GM21737 (cell line): ENCODE data around the gene NCAPH2.
A peak's percentile ranks its signal among the peaks of the same experiment; 100 is the strongest.

ENCODE experiments used
- ATAC-seq: cut with Tn5 transposase; IDR thresholded peaks from one replicate; pipeline ENCODE4 v1.9.1; 2021; ENCODE audit warnings: mild to moderate bottlenecking, moderate library complexity; ENCODE audit not compliant: unreplicated experiment

Gene NCAPH2

DNA sequence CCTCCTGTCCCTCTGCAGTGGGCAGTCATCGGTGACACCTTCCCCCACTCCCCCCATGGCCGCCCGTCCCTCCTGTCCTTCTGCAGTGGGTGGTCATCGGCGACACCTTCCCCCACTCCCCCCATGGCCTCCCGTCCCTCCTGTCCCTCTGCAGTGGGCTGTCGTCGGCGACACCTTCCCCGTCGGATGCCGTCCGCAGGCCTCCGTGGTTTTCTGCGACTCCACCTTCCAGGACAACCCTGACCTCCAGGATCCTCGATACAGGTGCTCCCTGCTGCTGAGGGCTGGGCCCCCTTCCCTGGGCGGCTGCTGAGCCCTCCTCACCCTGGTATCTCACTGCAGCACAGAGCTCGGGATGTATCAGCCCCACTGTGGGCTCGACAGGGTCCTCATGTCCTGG lies 19.1 kb upstream of the NCAPH2 start:
- ATAC-seq = no peak

DNA sequence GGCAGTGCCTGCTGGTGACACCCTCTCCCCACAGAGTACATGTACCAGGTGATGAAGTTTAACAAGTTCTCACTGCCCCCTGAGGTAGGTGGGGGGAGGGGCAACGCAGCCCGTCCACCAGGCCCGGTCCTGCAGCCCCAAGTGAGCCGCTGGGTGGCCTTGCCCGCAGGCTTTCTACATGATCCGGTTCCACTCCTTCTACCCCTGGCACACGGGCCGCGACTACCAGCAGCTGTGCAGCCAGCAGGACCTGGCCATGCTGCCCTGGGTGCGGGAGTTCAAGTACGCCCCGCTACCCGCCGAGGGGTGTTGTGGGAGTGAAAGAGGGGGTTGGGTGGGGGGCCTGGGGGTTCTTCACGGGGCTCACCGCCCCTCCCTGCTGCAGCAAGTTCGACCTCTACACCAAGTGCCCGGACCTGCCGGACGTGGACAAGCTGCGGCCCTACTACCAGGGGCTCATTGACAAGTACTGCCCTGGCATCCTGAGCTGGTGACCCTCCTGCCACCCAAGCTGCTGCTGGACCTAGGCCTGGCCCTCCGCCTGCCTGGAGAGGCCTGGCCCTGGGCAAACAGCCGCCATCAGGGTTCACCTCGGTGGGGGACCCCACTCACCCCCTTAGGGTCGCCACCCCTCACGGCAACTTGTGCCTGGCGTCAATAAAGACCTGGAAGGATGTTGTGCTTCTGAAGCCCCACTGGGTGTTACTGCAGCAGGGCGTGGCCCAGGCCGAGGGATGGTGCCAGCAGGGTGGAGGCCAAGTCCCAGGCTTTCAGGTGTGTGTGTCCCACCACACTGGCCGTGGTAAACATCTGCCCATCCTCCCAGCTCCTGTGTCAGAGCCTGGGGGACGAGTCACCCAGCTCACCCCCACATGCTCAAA lies 18.4 kb upstream of the NCAPH2 start:
- no peak for ATAC-seq

DNA sequence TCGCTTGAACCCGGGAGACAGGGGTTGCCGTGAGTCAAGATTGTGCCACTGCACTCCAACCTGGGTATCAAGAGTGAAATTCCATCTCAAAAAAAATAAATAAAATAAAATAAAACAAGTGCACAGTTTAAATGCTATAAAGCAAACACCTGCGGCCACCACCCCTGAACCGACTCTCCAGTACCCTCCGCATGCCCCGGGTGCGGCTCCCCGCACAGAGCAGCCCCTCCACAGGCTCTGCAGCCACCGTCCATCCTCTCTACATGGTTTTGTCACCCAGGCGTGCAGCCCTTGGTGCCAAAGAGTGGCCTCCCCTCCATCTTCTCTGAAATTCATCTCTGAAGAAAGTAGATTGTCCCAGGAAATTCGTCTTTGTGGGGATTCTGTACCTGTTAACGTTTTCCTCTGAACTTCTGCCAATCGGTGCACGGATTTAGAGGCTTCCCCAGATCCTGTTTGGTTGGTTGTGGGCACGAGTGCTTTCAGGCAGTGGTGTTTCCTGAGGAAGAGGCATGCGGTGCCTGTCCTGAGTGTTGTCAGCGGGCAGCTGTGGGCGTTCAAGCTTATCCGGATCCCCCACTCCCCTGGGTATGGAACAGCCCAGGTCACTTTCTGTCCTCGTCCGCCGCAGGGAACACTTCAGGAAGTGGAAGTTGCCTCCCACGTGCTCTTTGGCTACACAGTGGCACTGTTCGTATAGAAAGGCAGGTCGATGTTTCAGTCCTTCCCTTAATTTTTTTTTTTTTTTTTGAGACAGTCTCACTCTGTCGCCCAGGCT lies 17.3 kb upstream of the NCAPH2 start:
- ATAC-seq = no peak

DNA sequence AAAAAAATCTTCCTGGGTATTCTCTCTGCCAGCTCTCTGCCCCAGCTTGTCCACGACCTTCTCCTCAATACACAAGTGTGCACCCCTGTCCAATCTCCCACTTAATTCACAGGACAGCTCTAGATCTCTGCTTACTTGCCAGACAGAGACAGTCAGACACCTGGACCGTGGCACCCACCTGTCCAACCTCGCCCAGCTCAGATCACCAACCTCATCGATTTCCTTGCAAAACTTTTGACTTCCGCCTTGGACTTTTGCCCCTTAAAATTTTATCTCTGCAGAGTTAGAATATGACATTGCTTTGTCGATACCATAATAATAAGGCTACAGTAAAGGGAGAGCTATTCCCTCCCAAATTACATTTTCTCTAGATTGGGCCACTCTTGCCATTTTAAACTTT lies 10.9 kb upstream of the NCAPH2 start:
- ATAC-seq = no peak

DNA sequence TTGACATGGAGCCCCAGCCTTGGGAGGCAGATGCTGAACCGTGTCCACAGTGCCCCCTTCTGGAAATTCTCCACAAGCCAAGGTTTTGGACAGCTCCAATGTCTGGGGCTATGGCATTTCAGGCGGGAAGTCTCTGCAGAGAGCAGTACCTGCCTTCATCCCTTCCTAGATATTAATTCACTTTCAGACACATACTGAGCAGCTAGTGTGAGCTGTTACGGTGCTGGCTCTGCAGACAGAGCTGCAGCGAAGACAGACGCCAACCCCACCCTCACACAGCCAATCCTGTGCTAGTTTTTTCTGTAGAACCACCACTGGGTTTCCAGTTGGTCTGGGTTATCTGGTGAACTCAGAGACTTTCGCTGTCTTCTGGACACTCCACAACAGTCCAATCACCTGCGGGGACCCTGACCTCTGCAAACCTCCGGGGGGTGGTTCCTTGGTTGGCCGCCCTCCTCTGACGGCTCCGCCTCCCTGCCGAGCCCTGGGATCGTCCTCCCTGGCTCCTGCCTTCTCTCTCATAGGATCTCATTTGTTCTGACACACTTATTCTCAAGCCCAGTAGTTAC lies 9.6 kb upstream of the NCAPH2 start:
- no peak for ATAC-seq

DNA sequence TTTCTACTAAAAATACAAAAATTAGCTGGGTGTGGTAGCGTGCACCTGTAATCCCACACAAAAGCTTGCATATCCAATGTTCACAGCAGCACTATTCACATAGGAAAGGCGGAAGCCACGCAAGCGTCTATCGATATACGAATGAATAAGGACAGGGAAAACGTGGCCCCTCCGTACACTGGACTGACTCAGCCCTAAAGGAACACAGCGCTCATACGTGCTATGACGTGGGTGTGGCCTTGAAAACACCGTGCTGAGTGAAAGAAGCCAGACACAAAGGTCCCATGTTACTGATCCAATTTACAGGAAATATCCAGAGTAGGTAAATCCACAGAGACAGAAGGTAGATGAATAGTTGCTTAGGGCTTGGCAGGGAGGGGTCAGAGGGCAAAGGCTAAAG lies 7.6 kb upstream of the NCAPH2 start:
- ATAC-seq = no peak

DNA sequence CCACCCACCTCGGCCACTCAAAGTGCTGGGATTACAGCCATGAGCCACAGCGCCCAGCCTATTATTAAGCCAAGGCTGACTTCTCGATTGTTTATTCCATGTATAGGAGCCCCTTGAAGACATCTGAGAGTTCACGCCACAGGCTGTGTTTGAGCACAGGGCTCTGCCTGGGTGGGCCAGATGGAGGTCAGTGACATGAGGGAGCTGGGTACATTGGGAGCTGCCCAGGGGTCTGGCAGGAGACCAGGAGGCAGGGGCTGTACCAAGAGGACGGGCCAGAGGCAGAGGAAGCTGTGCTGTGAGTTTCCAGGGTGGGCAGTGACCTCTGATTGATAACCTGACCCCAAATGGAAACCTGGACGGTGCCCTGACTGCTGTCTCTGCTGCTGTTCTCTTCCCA lies 5.9 kb upstream of the NCAPH2 start:
- ATAC-seq = no peak

DNA sequence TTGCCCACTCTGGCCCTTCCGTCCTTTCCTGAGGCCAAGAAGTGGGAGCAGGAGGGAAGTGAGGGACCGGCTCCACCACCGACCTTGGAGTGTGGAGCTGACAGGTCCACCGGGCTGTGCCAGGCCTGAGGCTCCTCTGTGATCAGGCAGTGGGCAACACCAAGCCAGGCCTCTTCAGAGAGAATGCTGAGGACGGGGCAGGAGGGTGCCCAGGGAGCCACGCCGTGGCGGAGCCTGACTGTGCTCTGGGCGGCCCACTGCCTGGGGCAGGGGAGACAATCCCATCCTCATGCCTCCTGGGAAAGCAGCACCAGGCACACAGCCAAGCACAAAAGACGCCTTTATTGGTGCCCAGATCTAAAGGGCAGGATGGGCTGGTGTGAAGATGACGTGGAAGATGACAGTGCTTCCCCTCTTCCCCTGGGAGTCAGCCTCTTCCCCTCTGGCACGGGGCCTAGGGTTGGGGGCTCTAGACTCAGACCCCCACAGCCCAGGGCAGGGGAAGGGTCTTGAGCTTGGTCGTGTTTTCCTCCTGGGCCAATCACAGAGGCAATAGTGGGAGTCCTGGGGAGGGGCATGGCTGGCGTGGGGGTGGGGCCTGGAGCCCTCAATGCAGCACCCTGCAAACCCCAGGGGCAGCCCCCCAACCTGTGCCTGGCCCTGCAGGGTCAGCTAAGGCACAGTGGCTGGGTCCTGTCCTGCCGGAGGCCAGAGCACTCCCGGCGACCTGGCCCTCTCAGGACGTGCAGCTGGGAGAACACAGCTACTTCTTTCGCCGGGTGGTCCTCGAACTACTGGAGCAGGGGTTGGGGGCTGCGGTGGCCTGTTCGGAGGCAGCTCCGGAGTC lies 5.2 kb upstream of the NCAPH2 start:
- no peak for ATAC-seq

DNA sequence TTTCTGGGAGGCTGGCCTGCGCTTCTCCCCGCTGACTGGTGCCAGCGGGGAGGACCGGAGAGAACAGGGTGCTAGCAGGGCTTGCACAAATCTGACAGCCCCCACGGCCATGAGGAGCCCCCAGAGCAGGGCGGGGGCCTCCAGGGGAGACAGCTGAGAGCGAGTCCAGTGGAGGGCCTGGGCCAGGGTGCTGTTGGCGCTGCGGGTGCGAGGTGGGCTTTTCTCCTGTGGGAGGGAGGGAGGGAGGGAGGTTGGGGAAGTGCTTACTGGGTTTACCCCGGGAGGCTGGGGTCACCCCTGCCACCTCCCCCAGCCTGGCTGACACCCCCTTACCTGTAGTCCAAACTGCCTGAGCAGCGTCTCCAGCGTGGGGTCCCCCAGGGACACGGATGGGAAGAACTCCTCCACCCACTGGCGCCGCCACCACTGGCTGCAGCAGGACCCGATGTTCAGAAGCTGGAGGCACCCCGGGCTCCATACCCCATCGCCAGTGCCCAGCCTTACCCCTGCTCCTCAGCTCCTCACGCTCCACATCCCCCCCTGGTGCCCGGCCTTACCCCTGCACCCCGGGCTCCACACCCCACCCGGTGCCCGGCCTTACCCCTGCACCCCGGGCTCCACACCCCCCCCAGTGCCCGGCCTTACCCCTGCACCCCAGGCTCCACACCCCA lies 4.4 kb upstream of the NCAPH2 start:
- ATAC-seq = no peak

DNA sequence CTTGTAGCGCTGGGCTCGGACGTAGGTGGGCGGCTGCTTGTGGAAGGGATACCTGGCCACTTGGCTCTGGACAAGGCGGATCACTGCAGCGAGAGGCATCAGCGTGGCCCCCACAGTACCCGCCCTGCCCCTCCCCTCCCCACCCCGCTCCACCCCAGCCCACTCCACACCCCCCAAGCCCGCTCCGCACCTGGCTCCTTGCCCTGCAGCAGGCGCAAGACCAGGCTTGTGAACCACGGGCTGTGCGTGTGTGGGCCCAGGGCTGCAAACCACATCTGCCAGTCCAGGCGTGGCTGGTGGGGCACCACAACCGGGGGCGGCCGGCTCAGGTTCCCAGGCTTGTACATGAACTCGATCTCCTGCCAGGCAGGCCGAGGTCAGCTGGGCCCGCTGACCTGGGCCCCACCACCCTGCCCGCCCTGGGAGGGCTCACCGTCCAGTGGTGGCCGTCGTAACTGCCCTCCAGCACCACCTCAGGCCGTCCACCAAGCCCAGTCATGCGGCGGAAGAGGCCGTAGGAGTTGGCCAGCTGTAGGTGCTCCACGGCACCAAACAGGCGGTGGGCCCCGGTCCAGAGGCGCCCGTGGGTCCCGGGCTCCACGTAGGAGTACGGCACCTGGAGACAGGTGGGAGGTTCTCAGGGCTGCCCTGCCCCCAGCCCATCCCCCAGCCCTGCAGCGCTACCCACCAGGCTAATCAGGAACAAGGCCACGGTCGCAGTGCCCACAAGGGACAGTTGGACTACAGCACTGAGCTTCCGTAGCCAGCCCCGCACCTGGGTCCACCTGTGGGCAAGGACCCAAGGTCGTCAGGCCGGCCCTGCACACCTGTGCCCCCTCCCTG lies 3.4 kb upstream of the NCAPH2 start:
- no peak for ATAC-seq

DNA sequence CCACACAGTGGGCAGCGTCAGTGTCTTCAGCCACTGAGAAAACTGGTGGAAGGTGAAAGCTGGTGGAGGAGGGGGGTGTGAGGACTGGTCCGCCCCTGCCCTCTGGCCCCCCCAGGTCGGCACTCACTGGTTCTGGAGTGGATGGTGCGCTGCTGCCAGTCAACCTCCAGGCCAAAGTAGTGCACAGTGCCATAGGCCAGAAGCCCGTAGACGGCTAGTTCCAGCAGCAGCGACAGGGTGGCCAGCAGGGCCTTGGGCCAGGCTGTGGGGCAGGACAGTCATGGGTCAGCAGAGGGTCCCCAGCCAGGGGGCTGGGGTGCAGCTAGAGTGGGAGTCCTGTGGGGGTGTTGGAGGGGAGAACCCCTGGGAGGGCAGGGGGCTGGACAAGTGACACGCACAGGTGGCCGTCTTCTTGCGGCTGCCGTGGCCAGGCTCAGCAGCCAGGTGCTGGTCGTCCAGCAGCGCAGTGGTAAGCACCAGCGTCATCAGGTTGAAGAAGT lies 2.7 kb upstream of the NCAPH2 start:
- no peak for ATAC-seq

DNA sequence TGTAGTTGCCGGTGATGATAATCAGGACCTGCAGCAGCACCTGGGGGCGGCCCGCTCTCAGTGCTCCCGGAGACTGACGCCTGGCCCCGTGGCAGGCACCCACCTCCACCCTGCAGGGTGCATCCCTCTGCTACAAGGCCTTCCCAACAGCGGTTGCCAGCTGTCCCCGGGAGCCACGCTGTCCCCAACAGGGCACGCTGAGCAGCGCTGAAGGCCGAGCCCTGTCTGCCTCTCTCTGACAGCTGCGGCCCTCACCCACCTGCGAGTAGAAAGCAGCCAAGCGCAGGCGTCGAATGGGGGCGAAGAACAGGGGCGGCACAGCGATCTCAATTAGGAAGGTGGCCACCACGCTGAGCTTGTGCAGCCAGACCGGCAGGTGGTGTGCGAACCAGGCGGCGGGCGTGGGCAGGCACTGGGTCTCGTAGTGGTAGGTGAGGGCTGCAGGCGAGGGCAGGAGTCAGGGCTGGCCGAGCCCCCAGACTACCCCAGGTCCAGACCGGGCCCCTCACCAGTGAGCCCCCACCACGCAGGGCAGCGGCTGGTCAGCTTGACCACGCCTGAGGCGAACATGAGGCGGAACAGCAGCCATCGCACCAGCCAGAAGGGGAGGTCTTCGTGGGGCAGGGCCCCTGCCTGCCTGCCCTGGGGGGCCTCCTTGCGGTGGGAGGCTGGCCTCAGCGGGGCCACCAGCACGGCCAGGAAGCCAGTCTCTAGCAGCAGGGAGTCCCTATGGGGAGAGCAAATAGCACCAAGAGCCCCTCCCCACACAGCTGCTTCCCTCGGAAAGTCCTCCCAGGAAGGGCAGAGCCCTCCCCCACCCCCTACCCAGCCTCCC lies 2.0 kb upstream of the NCAPH2 start:
- ATAC-seq = no peak

DNA sequence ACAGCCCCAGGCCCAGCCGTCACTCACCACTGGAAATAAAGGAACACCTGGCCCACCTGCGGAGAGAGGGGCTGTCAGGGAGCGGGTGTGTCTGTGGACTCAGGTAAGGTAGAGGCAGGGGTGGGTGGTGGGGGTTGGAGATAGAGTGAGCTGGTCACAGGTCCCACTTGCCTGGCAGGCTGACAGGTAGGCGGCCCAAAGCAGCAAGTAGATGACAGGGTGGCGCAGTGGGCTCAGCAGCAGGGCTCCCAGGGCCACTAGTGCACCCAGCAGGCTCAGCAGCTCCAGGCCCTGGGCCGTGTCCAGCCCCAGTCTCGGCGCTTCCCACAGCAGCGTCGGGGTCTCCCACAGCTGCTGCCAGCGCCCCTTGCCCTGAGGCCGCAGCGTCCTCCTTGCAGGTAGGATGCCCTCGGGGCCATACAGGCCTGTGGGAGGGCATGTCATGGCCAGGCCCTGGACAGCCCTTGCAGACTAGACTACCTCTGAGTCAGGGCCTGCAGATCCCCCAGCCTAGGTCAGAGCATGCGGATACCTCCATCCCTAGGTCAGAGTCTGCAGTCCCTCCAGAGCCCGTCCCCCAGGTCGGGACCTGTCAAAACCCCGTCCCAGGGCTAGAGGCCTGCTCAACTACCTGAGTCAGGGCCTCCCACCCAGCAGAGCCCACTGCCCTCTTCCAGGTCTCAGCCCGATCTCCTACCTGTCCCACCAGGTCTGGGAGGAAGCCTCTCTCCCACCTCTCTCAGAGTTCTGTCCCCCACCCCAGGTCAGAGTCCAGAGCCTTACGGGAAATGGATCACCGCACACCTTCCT lies 1.2 kb upstream of the NCAPH2 start:
- ATAC-seq = peak; percentile 9

DNA sequence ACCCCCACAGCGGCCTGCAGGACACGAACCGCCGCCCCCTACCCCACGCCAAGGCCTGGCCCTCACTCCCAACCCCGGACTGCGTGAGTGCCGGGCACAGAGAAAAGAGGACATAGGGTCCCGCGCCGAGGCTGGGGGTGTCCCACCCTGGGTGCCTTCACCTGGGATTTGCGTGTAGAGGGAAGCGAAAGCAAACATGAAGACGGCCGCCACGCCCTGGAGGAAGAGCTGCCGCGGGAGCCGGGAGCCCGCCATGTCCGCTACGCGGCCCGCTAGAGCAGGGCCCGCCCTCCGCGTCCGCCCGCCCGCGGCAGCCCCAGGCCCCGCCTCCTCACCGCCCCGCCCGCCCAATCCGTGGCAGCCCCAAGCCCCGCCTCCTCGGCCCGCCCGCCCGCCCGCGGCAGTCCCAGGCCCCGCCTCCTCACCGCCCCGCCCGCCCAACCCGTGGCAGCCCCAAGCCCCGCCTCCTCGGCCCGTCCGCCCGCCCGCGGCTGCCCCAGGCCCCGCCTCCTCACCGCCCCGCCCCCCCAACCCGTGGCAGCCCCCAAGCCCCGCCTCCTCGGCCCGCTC lies 518 bp upstream of the NCAPH2 start, which contains the start of gene LMF2:
Gene LMF2, minus strand, starts transcription at position 282 of the 570 bp plus-strand sequence. Its CDS starts 27 bp downstream, at position 255.
- ATAC-seq = peak; percentile 54

DNA sequence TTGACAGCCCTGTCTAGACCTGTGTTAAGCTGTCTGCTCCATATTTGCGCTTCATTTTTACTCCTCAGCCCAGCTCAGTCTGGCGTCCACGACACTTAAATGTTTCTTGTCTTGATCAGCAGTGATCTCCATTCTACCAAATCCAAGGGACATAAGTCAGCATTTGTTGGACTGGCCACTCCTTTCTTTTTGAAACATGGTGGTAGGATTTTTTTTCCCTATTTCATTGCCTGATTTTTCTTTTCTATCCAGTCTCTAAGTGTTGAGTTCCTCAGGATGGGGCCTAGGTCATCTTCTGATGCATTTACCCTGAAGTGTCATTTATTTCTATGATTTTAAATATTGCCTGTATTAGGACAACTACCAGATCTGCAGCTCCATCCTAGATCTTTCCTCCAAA lies 873 bp downstream of the NCAPH2 start:
- ATAC-seq = no peak

DNA sequence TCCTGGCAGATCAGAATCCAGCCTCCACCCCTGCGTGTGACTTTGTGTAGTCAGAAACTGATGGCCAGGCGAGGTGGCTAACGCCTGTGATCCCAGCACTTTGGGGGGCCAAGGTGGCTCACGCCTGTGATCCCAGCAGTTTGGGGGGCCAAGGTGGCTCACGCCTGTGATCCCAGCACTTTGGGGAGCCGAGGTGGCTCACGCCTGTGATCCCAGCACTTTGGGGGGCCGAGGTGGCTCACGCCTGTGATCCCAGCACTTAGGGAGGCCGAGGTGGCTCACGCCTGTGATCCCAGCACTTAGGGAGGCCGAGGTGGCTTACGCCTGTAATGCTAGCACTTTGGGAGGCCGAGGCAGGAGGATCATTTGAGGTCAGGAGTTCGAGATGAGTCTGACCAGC lies 5.2 kb downstream of the NCAPH2 start:
- no peak for ATAC-seq

DNA sequence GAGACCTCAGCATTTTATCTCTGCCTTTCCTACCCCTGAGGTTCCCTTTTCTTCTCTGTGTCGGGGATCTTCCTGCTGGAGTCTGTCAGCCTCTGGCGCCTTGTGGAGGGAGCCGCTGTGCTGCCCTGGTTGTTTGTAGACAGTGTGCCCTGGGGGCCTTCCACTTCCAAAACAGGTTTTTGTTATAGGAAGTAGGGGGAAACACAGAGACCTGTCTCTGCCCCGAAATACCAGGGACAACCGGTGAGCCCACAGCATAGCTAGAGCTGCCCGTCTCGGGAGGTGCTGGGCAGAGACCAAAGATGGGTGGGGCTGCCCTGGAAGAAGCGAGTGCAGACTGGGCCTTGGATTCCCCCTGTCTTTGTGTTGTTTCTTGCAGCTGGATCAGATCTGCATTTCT lies 8.0 kb downstream of the NCAPH2 start:
- ATAC-seq = no peak
